ENCODE measurements around the gene SPI1.

DNA sequence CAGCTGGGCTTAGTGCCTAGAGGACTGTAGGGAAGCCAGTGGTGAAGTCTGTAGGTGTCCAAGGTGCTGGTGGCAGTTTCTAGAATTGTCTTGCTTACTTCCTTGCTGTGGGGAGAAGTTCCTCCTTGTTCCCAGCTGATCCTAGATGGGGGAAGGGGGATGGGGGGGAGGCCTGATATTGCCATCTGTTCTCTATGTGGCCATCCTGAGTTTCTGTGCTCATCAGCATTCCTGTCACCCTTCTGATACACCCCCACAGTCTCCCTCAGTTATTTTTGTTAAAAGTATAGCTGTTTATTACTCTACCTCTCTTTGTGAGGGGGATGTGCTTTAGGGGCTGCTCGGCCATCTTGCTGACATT is 71.9 kb downstream of the SPI1 start:
- no peak for TF ChIP-seq POLR2A (IDR thresholded peaks at IDR 0.05)
- TF ChIP-seq, protein P1, sequence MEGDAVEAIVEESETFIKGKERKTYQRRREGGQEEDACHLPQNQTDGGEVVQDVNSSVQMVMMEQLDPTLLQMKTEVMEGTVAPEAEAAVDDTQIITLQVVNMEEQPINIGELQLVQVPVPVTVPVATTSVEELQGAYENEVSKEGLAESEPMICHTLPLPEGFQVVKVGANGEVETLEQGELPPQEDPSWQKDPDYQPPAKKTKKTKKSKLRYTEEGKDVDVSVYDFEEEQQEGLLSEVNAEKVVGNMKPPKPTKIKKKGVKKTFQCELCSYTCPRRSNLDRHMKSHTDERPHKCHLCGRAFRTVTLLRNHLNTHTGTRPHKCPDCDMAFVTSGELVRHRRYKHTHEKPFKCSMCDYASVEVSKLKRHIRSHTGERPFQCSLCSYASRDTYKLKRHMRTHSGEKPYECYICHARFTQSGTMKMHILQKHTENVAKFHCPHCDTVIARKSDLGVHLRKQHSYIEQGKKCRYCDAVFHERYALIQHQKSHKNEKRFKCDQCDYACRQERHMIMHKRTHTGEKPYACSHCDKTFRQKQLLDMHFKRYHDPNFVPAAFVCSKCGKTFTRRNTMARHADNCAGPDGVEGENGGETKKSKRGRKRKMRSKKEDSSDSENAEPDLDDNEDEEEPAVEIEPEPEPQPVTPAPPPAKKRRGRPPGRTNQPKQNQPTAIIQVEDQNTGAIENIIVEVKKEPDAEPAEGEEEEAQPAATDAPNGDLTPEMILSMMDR (IDR thresholded peaks at IDR 0.05): no peak
